NK-92 (cell line): Measurements from ENCODE around the gene ELMO1.

Experiments
- DNase-seq: peaks from one replicate; lab custom pipeline; 2025; ENCODE audit not compliant: unreplicated experiment; lab: John Stamatoyannopoulos, UW

The ELMO1 gene

GRCh38 chr7:36904101-36904500 is 544.6 kb downstream of the ELMO1 start:
- DNase-seq, result no peak

GRCh38 chr7:36900988-36901710 is 547.5 kb downstream of the ELMO1 start:
- no peak for DNase-seq

- no peak for DNase-seq
Measured at GRCh38 chr7:36898186-36898585, 550.5 kb downstream of the ELMO1 start.

DNA sequence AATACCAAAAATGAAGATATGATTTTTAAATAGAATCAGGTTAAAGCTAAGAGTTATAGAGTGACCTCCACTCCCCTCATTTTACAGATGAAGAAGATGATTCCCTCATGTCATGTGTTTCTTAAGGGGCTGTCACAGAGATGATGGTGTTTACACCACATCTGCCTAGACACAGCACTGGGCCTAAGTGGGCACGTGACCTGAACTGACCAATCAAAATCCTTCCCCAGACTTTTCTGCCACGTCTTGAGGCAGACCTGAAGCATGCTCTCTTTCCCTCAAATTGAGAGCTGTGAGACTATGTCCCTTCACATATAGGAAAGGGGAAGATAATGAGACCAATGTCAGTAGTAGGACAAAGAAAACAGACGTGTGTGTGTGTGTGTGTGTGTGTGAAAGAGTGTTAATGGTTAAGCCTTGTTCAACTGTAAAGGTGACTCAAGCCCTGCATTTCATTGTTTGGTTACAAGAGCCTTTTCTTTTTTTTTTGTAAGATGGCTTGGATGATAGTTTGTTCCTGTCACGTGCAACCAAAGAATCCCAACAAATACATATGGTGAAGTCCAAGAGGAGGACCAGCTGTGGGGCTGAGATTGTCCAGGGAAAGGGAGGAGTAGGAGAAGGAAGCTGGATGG is 551.6 kb downstream of the ELMO1 start:
- no peak for DNase-seq

DNA sequence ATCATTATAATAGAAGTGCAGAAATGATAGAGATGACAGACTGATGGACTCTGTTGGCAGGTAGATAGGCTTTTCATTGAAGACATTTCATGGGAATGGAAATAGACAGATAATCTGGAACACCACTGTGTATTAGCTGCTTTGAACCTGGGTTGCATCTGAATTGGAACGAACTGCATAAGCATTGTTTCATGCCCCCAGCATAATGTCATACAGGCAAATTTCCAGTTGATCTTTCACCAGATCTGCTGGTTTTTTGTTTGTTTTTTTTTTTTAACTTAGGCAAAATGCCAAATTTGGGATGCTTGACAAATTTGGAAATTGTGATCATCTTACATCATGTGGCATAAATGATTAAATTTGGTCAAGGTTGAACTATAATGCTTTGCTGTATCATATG is 552.2 kb downstream of the ELMO1 start:
- DNase-seq, result no peak

DNA sequence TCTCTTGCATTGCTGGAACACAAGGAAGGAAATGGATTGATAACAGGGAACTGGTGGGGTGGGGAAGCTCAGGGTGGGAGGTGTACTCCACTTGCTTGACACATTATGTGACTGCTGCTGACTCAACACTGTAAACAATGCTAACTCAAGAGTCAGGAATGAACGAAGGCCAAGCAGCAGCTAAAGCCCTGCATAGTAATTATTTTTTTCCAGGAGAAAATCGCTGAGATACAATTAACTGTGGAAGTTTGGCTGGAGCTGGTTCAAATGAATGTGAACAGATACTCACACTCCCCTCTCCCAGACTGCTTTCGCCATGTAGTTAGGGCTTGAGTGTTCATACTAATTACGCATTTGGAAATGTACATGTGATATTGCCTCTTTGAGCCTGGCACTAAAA is 553.5 kb downstream of the ELMO1 start:
- DNase-seq, result no peak

DNA sequence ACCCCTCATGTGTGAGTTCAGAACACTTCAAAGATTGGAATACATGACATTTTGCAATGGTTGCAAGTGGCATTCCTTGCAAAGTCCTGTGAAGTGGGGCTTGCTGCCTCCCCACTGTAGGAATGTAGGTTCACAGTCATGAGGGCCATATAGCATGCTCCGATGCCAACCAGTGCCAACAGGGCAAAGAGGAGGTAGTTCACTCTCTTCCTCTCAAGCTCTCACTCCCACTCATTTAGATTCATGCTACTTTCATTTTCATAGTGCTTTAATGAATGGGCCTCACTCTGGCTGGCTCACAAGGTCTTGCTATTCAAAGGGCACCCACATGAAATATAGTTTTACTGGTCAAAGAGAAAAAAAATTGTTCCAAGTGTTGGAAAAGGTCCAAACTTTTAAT is 554.5 kb downstream of the ELMO1 start:
- no peak for DNase-seq

DNA sequence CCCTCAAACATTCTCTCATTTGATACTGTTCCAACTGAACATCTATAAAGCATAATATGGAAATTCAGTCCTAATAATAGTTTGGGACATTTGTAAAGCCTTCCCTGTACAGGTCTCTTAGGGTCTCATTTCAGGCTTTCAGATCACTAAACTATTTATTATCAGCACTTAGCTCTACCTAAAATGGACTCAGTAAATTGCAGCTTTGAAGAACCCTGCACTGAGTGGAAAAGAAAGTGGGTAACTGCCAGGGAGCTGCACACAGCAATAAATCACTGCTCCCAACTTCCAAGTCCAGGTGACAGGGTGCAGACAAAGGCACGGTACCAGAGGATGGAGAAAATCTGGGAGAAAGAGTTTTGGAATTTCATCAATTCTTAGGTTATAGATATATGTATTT is 559.5 kb downstream of the ELMO1 start:
- DNase-seq, result no peak

- no peak for DNase-seq
Measured at GRCh38 chr7:36887969-36888368, 560.7 kb downstream of the ELMO1 start.

- no peak for DNase-seq
Measured at GRCh38 chr7:36887233-36887632, 561.4 kb downstream of the ELMO1 start.

- no peak for DNase-seq
Measured at GRCh38 chr7:36884910-36885309, 563.8 kb downstream of the ELMO1 start.

GRCh38 chr7:36884351-36884750 is 564.3 kb downstream of the ELMO1 start:
- DNase-seq, result no peak

DNA sequence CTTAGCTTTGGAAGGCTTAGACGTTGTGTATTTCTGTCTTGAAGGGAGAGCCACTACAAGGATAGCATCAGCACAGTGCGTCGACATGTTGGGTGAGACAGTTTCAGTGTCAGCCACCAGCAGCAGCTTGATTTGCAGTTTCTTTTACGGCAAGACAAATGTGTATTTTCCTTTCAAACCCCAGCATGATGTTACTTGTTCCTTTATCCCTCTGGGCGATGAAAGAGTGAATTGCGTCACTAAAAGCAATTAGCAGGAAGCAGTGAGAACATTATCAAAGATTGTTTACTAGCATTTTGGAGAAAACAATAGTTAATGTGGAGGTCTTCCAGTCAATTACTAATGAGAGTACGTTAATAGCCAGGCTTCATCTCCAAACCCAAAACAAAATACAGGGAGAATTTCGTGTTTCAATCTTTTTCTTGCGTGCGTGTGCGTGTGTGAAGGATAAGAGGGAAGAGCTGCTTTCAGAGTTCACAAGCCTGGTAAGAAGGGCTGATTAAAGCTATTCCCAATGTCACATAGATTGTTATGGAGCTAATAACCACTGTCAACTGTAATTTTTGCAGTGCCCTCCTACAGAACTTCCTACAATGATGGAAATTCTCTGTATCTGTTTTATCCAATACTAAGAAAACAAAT is 567.3 kb downstream of the ELMO1 start:
- no peak for DNase-seq

GRCh38 chr7:36880108-36880507 is 568.6 kb downstream of the ELMO1 start:
- no peak for DNase-seq

DNA sequence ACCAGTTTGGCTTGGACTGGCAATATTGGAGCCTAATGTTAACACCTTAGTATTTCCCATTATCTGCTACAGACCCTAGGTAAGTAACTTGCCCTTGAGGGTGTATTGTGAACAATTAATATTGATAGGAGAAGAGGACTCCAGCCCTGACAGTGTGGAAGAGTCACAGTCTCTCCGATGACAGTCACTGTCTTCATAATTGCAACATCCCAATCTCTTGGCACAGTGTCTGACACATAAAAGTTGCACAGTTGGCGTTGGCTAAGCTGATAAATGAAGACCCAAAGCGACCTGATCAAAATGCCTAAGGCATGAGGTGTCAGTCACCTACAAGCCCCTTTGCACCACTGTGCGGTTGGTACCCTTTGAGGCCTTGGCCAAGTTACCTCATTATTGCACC is 569.6 kb downstream of the ELMO1 start:
- no peak for DNase-seq

- no peak for DNase-seq
Measured at GRCh38 chr7:36878288-36878687, 570.4 kb downstream of the ELMO1 start.

DNA sequence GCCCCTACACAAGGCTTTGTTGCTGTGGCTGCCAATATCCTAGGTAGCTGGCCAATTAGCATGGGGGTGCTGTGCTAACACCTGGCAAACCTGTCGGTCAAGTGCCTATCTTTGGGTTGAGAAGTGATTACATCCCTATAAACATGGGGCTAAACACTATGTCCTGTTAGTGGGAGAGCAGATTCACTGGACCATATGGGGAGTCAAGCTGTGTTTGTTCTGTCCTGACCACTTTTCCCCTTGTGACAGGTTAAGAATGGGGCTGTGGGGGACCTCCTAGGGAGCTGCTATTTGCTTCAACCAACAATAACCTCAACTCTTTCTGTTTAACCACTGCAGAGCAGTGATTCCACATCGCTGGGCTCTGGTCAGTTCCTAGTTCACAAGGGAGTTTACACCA is 572.9 kb downstream of the ELMO1 start:
- no peak for DNase-seq

GRCh38 chr7:36874041-36874440 is 574.6 kb downstream of the ELMO1 start:
- DNase-seq, result no peak

DNA sequence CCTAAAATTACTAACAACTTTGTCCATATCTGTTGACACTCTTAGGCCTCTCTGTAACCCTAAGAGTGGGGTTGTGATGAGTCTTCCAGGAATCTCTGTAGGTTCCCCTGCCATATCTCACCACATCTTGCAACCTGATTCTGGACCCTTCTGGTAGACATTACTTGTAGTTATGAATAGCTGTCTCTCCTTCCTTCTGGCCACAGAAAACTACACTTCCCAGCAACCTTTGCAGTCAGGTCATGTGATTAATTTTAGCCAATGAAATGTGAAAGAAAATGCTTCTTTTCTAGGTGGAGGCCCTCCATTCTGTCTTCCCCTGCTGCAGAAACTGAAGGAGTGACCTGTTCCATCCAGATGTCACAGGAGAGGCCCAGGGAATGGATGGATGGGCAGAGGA is 576.8 kb downstream of the ELMO1 start:
- DNase-seq, result no peak

- DNase-seq, result no peak
Measured at GRCh38 chr7:36871355-36871738, 577.3 kb downstream of the ELMO1 start.

GRCh38 chr7:36870625-36871354 is 577.9 kb downstream of the ELMO1 start:
- no peak for DNase-seq
